ENCODE data around the gene EFCAB14. TPM values are rescaled to one million over a fixed set of nuclear protein-coding genes. Genes with fewer than 3 reads are reported as not detected.

Gene EFCAB14
- total RNA-seq (10 to 100 TPM; 46.6 to 91.9 (median 64.0) TPM), polyA plus RNA-seq (10 to 100 TPM; 10.7 to 39.4 TPM)
- long read RNA-seq, donor 1, full-length matches to known transcripts, result 31 of 50 reads
- long read RNA-seq, donor 1, partial matches to known transcripts, result 7 of 50 reads
- long read RNA-seq, donor 1, other reads (novel, unspliced or antisense), result 12 of 50 reads
- long read RNA-seq, donor 2, full-length matches to known transcripts, result 126 of 196 reads
- long read RNA-seq, donor 2, partial matches to known transcripts, result 27 of 196 reads
- long read RNA-seq, donor 2, other reads (novel, unspliced or antisense), result 43 of 196 reads
- long read RNA-seq, donor 3, full-length matches to known transcripts, result 32 of 50 reads
- long read RNA-seq, donor 3, partial matches to known transcripts, result 7 of 50 reads
- long read RNA-seq, donor 3, other reads (novel, unspliced or antisense), result 11 of 50 reads

DNA sequence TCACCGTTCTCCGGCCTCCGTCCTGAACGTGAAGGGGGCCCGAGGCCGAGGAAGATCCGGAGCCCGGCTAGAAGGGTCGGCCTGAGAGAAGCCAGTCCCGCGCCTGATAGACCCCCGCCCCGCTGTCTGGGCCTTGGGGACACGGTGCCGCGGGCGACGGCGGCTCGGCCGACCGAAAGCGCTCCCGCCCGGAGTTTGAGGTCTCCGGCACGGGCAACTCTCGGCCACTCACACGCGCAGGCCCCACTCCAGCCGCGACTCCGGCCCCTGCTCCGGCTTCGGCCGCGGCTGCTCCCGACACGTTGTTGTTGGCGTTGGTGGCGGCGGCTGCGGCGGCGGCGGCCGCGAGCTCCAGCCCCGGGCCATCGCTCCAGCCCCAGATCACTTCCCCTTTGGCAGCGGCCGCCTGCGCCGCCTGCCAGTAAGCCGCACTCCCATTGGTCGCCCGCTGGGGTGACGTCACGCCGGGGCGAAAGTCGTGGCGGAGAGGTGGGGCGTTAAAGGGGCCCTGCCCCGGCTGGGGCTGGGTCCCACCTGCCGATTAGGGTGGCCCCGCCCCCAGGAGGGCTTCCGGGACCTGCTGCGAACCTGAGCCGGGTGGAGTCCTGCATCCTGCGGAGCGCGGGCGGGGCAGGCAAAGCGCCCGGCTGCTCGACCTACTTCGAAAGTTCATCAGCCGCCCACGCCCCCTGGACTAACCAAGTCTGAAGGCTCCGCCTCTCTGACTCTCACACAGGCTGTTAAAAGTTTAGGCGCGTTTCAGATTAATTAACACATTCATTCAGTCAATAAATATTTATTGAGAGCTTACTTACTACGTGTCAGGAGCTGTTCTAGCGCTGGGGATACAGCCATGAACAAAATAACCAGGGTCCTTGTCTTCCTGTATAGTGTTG lies at the start of gene EFCAB14:
TSS of gene EFCAB14 (minus strand) at position 388 of the 896 bp plus-strand sequence. CDS start 1,027 bp downstream, outside the sequence.
- peak; percentile 95 to 98 (median 96) for DNase-seq
- Histone ChIP-seq H3K27me3 (no peaks in the 10 kb centered on the region), H3K36me3 (peaks cover 0 to 26% (median 21%) of the 10 kb centered on the region in 9 donors), H3K9me3 (no peaks in the 10 kb centered on the region), H3K4me3 (peak within 1 kb of the TSS; percentile 59 to 99 (median 90)), H3K4me1 (peaks cover 9 to 37% (median 27%) of the 10 kb centered on the region in 12 donors), H3K27ac (peak within 1 kb of the TSS; percentile 24 to 88 (median 84))
- ATAC-seq, result peak; percentile 98 to 99 (median 99)
- intact Hi-C loops (cut with DNase I), result loop anchor here in 6 of 10 donors (5.0 to 10.0 kb wide), 5 partner anchors 47 to 312 kb away; partner anchors contain the start of genes MOB3C (in 4 of the 6), TEX38 (in 2 of the 6) and ATPAF1 (in 1 of the 6)
- 0 to 1% (median 0%) methylated on average over 32 to 85 of the region's 85 CpGs for WGBS, 4 donors
- TF ChIP-seq POLR2A (IDR thresholded peaks at IDR 0.05), result peak in 1 of 2 donors; percentile 83
- TF ChIP-seq CTCF (IDR thresholded peaks at IDR 0.05), result no peak

- Histone ChIP-seq H3K4me1 (no peaks in the 10 kb centered on the region), H3K4me3 (no peak overlapping the region), H3K27ac (no peak overlapping the region), H3K9me3 (peaks cover 0 to 44% (median 24%) of the 10 kb centered on the region in 12 donors), H3K27me3 (peaks cover 0 to 6% (median 0%) of the 10 kb centered on the region in 9 donors), H3K36me3 (no peaks in the 10 kb centered on the region)
- DNase-seq, result no peak
- TF ChIP-seq POLR2A (IDR thresholded peaks at IDR 0.05), result no peak
- TF ChIP-seq CTCF (IDR thresholded peaks at IDR 0.05), result no peak
- intact Hi-C loops (cut with DNase I), result no loop called here
- ATAC-seq, result no peak
- 77 to 93% (median 87%) methylated on average over 5 of the region's 5 CpGs for WGBS, 4 donors
Measured at GRCh38 chr1:46768445-46768844, 49.5 kb upstream of the EFCAB14 start.

DNA sequence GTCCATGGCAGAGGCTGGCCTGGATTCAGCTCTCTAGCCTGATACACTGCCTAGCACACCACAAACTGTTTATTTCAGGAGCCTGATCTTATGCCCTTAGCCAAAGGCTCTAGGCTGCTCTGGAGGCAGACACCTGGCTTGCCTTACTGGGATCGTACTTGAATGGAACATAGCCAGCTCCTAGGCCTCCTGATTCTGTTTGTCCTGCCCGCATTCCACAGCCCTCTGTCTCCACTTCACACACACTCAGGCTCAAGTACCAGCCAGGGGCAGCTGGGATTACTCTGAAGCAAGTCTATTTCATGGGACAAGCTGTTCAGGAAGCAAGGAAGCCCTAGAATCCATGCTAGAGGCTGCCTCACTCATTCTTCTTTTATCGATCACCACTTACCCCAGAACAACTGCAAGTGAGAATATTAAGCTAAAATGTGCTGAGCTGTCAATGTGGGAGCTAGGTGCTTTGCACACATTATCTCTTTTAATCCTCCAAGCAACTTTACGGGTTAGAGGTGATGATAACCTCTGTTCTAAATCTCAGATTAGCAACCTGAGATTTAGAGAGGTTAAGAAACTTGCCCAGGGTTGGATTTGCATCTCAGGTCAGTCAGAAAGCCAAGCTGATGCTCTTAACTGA lies 48.9 kb upstream of the EFCAB14 start:
- H3K4me3 ChIP-seq, result no peak overlapping the region
- peak; percentile 57 to 88 (median 78) for ATAC-seq
- intact Hi-C loops (cut with DNase I), result no loop called here
- no peaks in the 10 kb centered on the region for H3K36me3 ChIP-seq
- no peaks in the 10 kb centered on the region for H3K4me1 ChIP-seq
- DNase-seq, result peak in 1 of 5 donors; percentile 63
- H3K9me3 ChIP-seq, result peaks cover 0 to 40% (median 24%) of the 10 kb centered on the region in 12 donors
- no peak for TF ChIP-seq POLR2A (IDR thresholded peaks at IDR 0.05)
- no peak for TF ChIP-seq CTCF (IDR thresholded peaks at IDR 0.05)
- WGBS, 4 donors, result 39 to 48% (median 45%) methylated on average over 4 of the region's 4 CpGs
- peaks cover 0 to 6% (median 0%) of the 10 kb centered on the region in 9 donors for H3K27me3 ChIP-seq
- no peak overlapping the region for H3K27ac ChIP-seq
